EL (cell line): Measurements from ENCODE around the gene HOXA1.
A peak's percentile ranks its signal among the peaks of the same experiment; 100 is the strongest.

Experiments used
- DNase-seq: peaks from one replicate; pipeline ENCODE4 v3.0.0-alpha.2; 2016

HOXA1 gene

DNA sequence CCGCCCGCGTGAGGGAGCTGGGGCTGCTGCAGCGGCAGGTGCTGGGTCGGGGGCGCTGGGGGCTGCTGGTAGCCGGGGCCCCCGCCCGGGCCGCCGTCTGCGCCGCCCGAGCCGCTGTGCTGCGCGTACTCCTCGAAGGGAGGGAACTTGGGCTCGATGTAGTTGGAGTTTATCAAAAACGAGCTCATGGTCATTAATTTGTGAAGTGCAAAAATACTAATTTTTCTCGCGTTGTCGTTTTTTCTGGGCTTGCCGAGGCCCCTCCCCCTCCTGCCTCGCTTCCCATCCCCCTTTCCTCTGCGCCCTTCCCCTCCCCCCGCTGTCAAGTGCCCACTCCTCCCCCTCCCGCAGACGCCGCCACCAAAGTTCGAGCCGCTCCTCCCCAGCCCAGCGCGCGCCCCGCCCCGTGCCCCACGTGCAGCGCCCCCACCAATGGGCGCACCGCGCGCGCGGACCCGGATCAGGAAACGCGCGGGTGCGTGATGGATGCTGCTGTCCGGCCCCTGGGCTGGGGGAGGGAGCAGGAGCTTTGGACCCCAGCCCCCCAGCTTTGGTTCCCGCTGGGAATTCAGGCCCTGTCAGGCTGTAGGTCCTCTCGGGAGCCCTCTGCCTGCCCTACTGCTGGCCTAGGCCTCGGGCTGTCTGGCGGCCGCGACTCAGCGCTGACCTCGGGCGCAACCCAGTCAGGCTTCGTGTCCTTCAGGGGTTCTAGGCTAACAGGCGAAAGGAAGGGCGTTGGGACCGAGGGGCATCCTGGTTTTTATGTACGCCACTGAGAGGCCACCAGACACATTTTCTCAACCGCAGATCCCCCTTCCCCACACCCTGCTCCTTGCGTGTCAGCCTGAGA lies 35.0 kb upstream of the HOXA1 start, which contains the start of gene HOXA4:
HOXA4 (minus strand) TSS at position 218 of the 850 bp plus-strand sequence; CDS start at position 194, 24 bp downstream.
- peak; percentile 90 for DNase-seq

DNA sequence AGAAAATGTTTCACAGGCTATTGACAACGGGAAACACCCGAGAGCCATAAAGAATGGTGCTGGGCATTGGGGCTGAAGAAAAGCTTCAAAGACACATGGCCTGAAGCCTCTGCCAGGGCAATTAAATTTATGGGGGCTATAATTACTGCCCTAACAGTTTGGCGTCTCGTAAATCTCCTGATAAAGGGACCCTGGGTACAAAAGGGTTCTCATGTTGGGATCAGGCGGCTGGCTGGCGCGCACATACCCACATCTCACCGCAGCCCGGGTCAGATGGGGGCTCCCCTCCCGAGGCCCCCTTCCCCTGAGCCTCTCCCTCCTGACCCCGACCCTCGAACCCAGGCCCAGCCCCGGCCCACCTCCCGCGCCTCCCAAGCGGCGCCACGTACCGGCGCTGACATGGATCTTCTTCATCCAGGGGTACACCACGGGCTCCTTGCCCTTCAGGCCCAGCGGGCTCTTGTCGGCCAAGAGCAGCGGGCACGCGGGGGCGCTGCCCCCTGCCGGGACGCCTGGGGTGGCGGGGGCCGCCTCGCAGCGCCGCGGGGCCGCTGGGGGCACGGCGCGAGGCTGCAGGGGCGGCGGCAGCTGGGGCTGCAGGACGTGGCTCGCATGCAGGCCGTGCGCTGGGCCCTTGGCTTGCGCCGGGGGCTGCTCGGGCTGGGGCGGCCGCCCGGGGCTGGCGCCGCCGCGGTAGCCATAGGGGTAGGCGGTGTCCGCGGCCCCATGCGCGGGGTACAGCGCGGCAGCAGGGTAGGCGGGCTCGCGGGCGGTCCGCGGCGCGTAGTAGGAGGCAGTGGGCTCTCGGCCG lies 34.1 kb upstream of the HOXA1 start:
- DNase-seq, result peak; percentile 59

DNA sequence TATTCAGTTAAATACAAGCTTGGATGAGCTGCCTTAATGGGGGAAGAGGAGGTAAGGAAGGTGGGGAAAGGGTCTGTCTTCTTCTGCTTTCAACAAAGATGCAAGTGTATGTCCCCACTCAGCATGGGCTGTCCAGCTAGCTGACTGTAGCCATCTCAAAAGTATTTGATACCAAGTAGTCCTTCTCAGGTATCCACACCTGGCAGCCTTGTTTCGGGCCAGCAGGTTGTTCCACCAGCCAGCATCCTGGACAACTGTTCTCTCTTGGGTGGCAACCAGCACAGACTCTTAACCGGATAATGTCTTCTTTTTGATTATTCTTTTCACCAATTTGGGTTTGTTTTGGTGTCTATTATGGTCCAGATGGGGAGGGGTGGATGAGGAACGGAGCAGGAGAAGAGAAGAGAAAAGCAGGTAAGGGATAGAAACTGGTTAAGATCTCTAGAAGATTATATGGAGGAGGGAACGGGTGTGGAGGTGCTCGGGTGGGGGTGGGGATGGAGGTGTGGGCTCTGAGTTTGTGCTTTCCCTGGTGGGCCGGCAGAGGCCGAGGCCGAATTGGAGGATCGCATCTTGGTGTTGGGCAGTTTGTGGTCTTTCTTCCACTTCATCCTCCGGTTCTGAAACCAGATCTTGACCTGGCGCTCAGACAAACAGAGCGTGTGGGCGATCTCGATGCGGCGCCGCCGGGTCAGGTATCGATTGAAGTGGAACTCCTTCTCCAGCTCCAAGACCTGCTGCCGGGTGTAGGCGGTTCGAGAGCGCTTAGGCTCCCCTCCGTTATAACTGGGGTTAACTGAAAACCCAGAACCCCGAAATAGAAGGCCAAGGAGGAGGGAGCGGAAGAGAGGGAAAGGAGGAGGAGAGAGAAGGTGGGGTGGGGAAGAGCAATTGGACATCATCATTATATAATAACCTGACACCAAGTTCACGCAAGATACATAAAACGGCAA lies 33.3 kb upstream of the HOXA1 start:
- DNase-seq, result no peak

DNA sequence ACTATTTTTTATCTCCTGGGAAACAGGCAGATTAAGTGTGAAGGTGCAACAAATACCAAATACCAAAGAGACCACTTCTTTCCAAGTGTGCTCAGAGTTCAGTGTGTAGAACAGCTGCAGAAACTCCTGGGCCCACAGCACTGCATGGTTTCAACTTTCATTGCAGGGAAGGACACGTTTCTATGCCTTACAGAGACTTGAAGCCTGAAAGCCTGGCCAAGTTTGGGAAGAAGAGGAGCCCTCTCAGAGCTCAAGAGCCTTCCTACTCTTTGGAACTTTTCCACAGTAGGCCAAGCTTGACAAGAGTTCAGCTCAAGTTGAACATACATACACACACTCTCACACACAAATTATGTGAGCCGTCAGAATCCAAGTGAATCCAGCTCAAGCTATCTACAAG lies 32.2 kb upstream of the HOXA1 start:
- DNase-seq, result no peak

- DNase-seq, result no peak
Measured at GRCh38 chr7:27126596-27127327, 31.0 kb upstream of the HOXA1 start.

DNA sequence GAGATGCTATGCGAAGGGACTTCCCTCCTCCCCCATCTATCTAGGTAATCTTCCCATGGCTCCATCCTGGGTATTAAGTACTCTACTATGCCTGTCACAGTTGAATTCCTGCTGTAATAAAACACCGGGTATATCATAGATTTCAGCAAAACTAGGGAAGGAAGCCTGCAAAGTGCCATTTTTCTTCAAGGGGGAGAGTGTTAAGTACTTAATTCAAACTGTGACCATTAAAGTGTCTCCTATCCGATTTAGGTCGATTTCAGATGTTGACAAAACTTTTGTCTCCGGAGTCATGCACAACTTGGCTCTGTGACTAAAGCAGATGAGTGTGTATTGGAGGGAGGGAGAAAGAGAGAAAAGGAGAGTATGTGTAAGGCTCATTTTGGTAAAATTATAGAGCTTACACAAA lies 30.2 kb upstream of the HOXA1 start:
- no peak for DNase-seq

- DNase-seq, result no peak
Measured at GRCh38 chr7:27124902-27125689, 29.3 kb upstream of the HOXA1 start.

DNA sequence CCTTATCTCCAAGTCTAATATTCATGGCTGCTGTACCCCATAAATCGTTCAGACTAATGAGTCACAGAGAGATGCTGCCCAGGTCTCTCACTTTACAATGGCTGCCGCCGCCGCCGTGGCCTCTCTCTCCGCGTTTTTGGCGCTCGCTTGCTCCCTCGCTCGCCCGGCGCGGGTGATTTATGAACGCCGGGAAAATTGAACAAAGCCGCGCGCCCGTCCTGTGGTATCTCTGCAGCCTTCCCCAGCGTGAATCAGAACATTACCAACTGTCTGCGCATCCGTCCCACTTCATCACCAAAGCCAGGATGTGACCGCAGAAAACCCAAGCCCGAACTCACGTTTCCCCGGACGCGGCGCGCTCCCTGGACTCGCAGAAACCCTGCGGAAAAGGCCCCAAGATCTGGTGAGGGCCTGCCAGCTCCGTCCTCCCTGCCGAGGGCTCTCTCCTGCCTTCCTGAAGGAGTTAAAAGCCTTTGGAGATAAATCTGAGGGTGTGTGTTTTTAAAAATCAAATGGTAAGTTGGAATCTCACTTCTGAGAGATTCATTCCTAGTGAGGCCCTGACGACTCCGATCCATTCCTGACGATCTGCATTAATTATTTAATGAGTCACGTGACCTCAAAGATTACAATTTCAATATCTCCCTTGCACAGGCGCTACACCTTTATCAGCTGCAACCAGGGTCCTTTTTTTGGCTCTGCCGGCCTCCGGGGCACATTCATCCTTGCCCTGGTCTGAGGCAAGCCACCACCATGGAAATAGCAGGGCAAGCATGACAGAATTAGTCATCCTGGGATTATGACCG lies 28.5 kb upstream of the HOXA1 start:
- DNase-seq, result peak; percentile 79

DNA sequence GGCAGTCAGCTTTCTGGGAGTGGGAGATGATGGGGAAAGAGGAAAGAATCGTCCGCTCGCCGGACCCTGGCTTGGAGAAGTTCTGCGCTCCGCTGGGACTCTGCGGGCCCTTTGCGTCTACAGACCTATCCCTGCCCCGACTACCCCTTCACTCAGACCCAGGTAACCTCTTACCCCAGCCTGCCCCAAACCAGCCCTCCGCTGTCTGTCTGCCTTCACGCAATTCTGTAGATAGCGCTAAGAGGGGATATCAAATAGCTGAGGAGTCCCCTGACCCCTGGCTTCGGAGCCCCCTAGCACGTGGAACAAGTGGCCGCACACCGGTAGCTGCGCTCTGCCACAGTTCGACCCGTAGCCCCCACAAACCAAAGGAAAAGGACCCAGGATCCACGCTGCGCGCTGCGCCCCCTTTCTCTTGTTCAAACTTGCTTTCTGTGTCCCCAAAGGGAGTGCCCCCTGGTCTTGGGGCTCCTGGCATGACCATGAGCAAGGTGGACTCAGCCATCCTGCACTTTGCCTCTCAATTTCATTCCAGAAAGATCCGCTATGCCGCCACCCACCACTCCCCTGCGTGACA lies 27.8 kb upstream of the HOXA1 start:
- DNase-seq, result no peak

- no peak for DNase-seq
Measured at GRCh38 chr7:27123007-27123476, 27.2 kb upstream of the HOXA1 start.

GRCh38 chr7:27122077-27122910 lies 26.5 kb upstream of the HOXA1 start:
- DNase-seq, result no peak

GRCh38 chr7:27121684-27122076 lies 25.9 kb upstream of the HOXA1 start:
- DNase-seq, result no peak

DNA sequence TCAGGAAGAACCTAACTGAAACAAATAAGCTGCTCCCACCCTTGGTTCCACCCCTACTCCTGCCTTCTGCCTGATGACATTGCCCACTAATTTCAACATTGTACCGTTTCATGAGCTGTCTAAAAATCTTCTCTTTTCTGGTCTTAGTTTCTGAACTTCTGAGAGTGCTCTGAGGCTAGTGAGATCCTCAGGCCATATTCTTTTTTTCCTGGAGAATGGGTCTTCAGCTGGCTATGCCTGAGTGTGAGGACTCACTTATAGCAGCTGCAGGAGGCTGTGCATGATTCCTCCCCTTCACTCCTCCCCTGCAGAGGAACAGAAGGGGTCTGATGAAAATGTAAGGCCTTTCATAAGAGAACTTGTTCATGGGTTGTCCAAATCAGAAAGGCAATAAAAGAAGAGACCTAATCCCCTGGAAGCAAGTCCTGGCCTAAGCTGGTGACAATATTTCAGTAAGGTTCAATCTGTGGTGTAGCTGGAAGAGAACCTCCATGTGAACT lies 23.7 kb upstream of the HOXA1 start:
- DNase-seq, result no peak

DNA sequence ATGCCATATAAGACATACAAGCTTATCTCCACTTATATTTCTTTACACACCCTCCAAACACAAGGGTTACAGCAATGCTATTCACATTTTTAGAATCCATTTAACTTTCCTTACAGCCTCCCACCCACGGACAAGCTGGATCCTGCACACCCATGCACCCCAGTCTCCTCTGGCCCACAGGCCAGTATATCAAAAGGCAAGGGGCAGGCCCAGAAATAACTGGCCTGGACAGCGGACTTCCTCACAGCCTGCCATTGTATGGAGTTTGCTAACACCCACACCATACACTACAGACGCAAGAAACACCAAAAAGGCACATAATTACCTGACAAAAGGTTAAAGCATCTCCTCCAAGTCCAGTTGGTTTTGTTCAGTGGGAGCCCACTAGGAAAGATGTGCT lies 22.8 kb upstream of the HOXA1 start:
- no peak for DNase-seq

DNA sequence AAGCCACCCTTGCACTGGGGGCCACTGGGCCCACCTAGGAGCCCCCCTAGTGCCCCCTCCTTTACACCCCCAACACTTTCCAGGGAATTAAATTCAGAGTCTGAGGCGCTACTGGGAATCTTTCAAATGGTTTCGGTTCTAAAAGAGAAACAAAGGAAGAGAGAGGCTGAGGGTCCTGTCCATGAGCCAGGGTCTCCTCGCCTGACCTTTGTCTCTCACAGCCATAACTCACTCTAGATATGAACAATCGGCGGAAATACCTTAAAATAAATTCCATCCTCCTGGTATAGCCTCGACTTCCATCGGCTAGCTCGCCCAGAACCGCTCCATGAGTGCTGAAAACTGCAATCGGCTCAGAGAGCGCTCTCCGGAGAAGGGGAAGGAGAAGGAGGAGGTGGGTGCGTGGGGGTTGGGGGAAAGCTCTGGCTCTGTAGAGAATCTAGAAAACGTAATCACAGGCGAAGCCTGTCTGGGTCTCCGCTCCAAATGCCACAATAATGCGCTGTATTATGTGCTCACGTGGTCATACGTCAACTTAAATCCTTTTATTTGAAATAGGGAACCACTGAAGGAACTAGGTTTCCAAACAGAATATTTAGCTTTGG lies 22.2 kb upstream of the HOXA1 start:
- no peak for DNase-seq

- DNase-seq, result no peak
Measured at GRCh38 chr7:27116962-27117886, 21.4 kb upstream of the HOXA1 start.
